Measurements from ENCODE around the gene ALX4. TPM values are rescaled to one million over a fixed set of nuclear protein-coding genes. Genes with fewer than 3 reads are reported as not detected.

Gene ALX4
- total RNA-seq, 1 experiment from 2014 or later, result not detected

- Mint-ChIP-seq H3K27me3 (ENCODE audit: insufficient read depth, unreplicated experiment) (peaks cover 72% of the 10 kb centered on the region), H3K36me3 (ENCODE audit: insufficient read depth, unreplicated experiment) (no peaks in the 10 kb centered on the region), H3K9me3 (ENCODE audit: unreplicated experiment) (no peaks in the 10 kb centered on the region), H3K27ac (ENCODE audit: low read depth, unreplicated experiment) (no peak overlapping the region), H3K4me3 (ENCODE audit: unreplicated experiment) (no peak overlapping the region), H3K4me1 (ENCODE audit: insufficient read depth, unreplicated experiment) (no peaks in the 10 kb centered on the region)
- intact Hi-C loops (cut with micrococcal nuclease), result no loop called here
- DNase-seq (ENCODE audit: unreplicated experiment), result no peak
- no peak for TF ChIP-seq CTCF (IDR thresholded peaks at IDR 0.05; ENCODE audit: unreplicated experiment)
- BruUV-seq (replicated peaks), result no TSS peak
- POLR2A ChIA-PET, result no interaction called here
- CTCF ChIA-PET, result interaction anchor here (0.6 to 1.5 kb wide), 3 partner anchors 26 to 174 kb away, joined by 3 to 7 read pairs (median 3); no protein-coding TSS in a partner anchor
These were observed 2.9 kb upstream of the ALX4 start for GRCh38 chr11:44312876-44313275.

GRCh38 chr11:44311339-44312261 is 1.7 kb upstream of the ALX4 start:
- Mint-ChIP-seq H3K9me3 (ENCODE audit: unreplicated experiment) (no peaks in the 10 kb centered on the region), H3K27ac (ENCODE audit: low read depth, unreplicated experiment) (no peak overlapping the region), H3K4me3 (ENCODE audit: unreplicated experiment) (no peak overlapping the region), H3K27me3 (ENCODE audit: insufficient read depth, unreplicated experiment) (peaks cover 71% of the 10 kb centered on the region), H3K4me1 (ENCODE audit: insufficient read depth, unreplicated experiment) (no peaks in the 10 kb centered on the region), H3K36me3 (ENCODE audit: insufficient read depth, unreplicated experiment) (no peaks in the 10 kb centered on the region)
- ChIA-PET POLR2A (no interaction called here), CTCF (interaction anchor here (1.5 kb wide), 1 partner anchor 25 kb away, joined by 7 read pairs; no protein-coding TSS in a partner anchor)
- intact Hi-C loops (cut with micrococcal nuclease), result no loop called here
- BruUV-seq (replicated peaks), result no TSS peak
- no peak for DNase-seq (ENCODE audit: unreplicated experiment)
- no peak for TF ChIP-seq CTCF (IDR thresholded peaks at IDR 0.05; ENCODE audit: unreplicated experiment)

GRCh38 chr11:44310463-44311272 is 729 bp upstream of the ALX4 start:
- no peaks in the 10 kb centered on the region for H3K4me1 Mint-ChIP-seq (ENCODE audit: insufficient read depth, unreplicated experiment)
- H3K27ac Mint-ChIP-seq (ENCODE audit: low read depth, unreplicated experiment), result no peak overlapping the region
- no peaks in the 10 kb centered on the region for H3K36me3 Mint-ChIP-seq (ENCODE audit: insufficient read depth, unreplicated experiment)
- no TSS peak for BruUV-seq (replicated peaks)
- no peak for DNase-seq (ENCODE audit: unreplicated experiment)
- POLR2A ChIA-PET, result interaction anchor here (0.6 kb wide), 1 partner anchor 70 kb away, joined by 3 read pairs; no protein-coding TSS in a partner anchor
- CTCF ChIA-PET, result no interaction called here
- TF ChIP-seq CTCF (IDR thresholded peaks at IDR 0.05; ENCODE audit: unreplicated experiment), result no peak
- peaks cover 76% of the 10 kb centered on the region for H3K27me3 Mint-ChIP-seq (ENCODE audit: insufficient read depth, unreplicated experiment)
- H3K9me3 Mint-ChIP-seq (ENCODE audit: unreplicated experiment), result no peaks in the 10 kb centered on the region
- intact Hi-C loops (cut with micrococcal nuclease), result no loop called here
- no peak overlapping the region for H3K4me3 Mint-ChIP-seq (ENCODE audit: unreplicated experiment)

GRCh38 chr11:44310206-44310462 is 195 bp upstream of the ALX4 start:
- no peak overlapping the region for H3K27ac Mint-ChIP-seq (ENCODE audit: low read depth, unreplicated experiment)
- no peak for DNase-seq (ENCODE audit: unreplicated experiment)
- ChIA-PET CTCF (no interaction called here), POLR2A (interaction anchor here (0.6 kb wide), 1 partner anchor 69 kb away, joined by 3 read pairs; no protein-coding TSS in a partner anchor)
- no peaks in the 10 kb centered on the region for H3K4me1 Mint-ChIP-seq (ENCODE audit: insufficient read depth, unreplicated experiment)
- no peaks in the 10 kb centered on the region for H3K36me3 Mint-ChIP-seq (ENCODE audit: insufficient read depth, unreplicated experiment)
- no peaks in the 10 kb centered on the region for H3K9me3 Mint-ChIP-seq (ENCODE audit: unreplicated experiment)
- TF ChIP-seq CTCF (IDR thresholded peaks at IDR 0.05; ENCODE audit: unreplicated experiment), result no peak
- H3K27me3 Mint-ChIP-seq (ENCODE audit: insufficient read depth, unreplicated experiment), result peaks cover 76% of the 10 kb centered on the region
- intact Hi-C loops (cut with micrococcal nuclease), result no loop called here
- H3K4me3 Mint-ChIP-seq (ENCODE audit: unreplicated experiment), result no peak overlapping the region
- BruUV-seq (replicated peaks), result no TSS peak

All from MCF 10A (cell line).